ENCODE measurements around the gene ZNF91. TPM values are rescaled to one million over a fixed set of nuclear protein-coding genes. Genes with fewer than 3 reads are reported as not detected.
"Not testable (repeated sequence)": the region's sequence is repeated elsewhere in the genome, so short reads cannot be mapped to it uniquely, and the experiment has no call there.

Gene ZNF91
- 91.2 TPM for total RNA-seq

GRCh38 chr19:23395041-23395721 is at the start of gene ZNF91:
ZNF91 (minus strand) TSS chr19:23395471; CDS start chr19:23395354, 117 bp downstream.
- intact Hi-C loops (cut with DNase I) = no loop called here
- peak; percentile 96 for DNase-seq (ENCODE audit: low spot score)
- ATAC-seq = peak; percentile 100

GRCh38 chr19:23440791-23441190 is 45.5 kb upstream of the ZNF91 start:
- intact Hi-C loops (cut with DNase I) = no loop called here
- ATAC-seq (no peak), DNase-seq (ENCODE audit: low spot score) (no peak)

- ATAC-seq = no peak
- intact Hi-C loops (cut with DNase I) = no loop called here
- DNase-seq (ENCODE audit: low spot score) = no peak
These were observed 44.9 kb upstream of the ZNF91 start for GRCh38 chr19:23440207-23440606.

GRCh38 chr19:23439623-23440022 is 44.4 kb upstream of the ZNF91 start:
- DNase-seq (ENCODE audit: low spot score) = no peak
- intact Hi-C loops (cut with DNase I) = no loop called here
- ATAC-seq = no peak

- DNase-seq (ENCODE audit: low spot score) = no peak
- intact Hi-C loops (cut with DNase I) = no loop called here
- no peak for ATAC-seq
These were observed 42.6 kb upstream of the ZNF91 start for GRCh38 chr19:23437901-23438300.

GRCh38 chr19:23436944-23437343 is 41.7 kb upstream of the ZNF91 start:
- ATAC-seq = no peak
- no peak for DNase-seq (ENCODE audit: low spot score)
- intact Hi-C loops (cut with DNase I) = no loop called here

GRCh38 chr19:23436318-23436717 is 41.0 kb upstream of the ZNF91 start:
- ATAC-seq = no peak
- intact Hi-C loops (cut with DNase I) = no loop called here
- DNase-seq (ENCODE audit: low spot score) = no peak

GRCh38 chr19:23420824-23421223 is 25.6 kb upstream of the ZNF91 start:
- ATAC-seq (no peak), DNase-seq (ENCODE audit: low spot score) (no peak)
- intact Hi-C loops (cut with DNase I) = no loop called here

GRCh38 chr19:23419261-23419660 is 24.0 kb upstream of the ZNF91 start:
- not testable (repeated sequence) for ATAC-seq

GRCh38 chr19:23415561-23416191 is 20.4 kb upstream of the ZNF91 start:
- intact Hi-C loops (cut with DNase I) = no loop called here
- ATAC-seq (peak; percentile 55), DNase-seq (ENCODE audit: low spot score) (no peak)

More at GRCh38 chr19:23419261-23419660, 24.0 kb upstream of the ZNF91 start:
- intact Hi-C loops (cut with DNase I); DNase-seq (ENCODE audit: low spot score): not testable (repeated sequence)

- intact Hi-C loops (cut with DNase I) = no loop called here
- no peak for ATAC-seq
- no peak for DNase-seq (ENCODE audit: low spot score)
These were observed 19.8 kb upstream of the ZNF91 start for GRCh38 chr19:23415034-23415433.

GRCh38 chr19:23410155-23410554 is 14.9 kb upstream of the ZNF91 start:
- ATAC-seq (no peak), DNase-seq (ENCODE audit: low spot score) (no peak)
- intact Hi-C loops (cut with DNase I) = no loop called here

GRCh38 chr19:23409392-23410048 is 14.2 kb upstream of the ZNF91 start:
- no peak for DNase-seq (ENCODE audit: low spot score)
- ATAC-seq = no peak
- intact Hi-C loops (cut with DNase I) = no loop called here

GRCh38 chr19:23407616-23408133 is 12.4 kb upstream of the ZNF91 start:
- intact Hi-C loops (cut with DNase I) = no loop called here
- no peak for ATAC-seq
- DNase-seq (ENCODE audit: low spot score) = no peak

- ATAC-seq (no peak), DNase-seq (ENCODE audit: low spot score) (no peak)
- intact Hi-C loops (cut with DNase I) = no loop called here
These were observed 11.4 kb upstream of the ZNF91 start for GRCh38 chr19:23406721-23407120.

GRCh38 chr19:23406091-23406490 is 10.8 kb upstream of the ZNF91 start:
- ATAC-seq (no peak), DNase-seq (ENCODE audit: low spot score) (no peak)
- intact Hi-C loops (cut with DNase I) = no loop called here

- intact Hi-C loops (cut with DNase I) = no loop called here
- ATAC-seq = no peak
- no peak for DNase-seq (ENCODE audit: low spot score)
These were observed 9.4 kb upstream of the ZNF91 start for GRCh38 chr19:23404676-23405075.

- no peak for ATAC-seq
- intact Hi-C loops (cut with DNase I) = no loop called here
- DNase-seq (ENCODE audit: low spot score) = no peak
These were observed 8.5 kb upstream of the ZNF91 start for GRCh38 chr19:23403581-23404324.

- intact Hi-C loops (cut with DNase I) = no loop called here
- ATAC-seq (no peak), DNase-seq (ENCODE audit: low spot score) (no peak)
These were observed 7.8 kb upstream of the ZNF91 start for GRCh38 chr19:23403052-23403451.
